Sigmoid colon (tissue), 4 donors: ENCODE results near the gene LCN1.

Experiments used
- POLR2A ChIP-seq, 2 donors: fragments of 450-650 bp; IDR thresholded peaks; one replicate each; pipeline ENCODE4 v1.6.1; 2016; ENCODE audit warnings: antibody characterized with exemption in 2 of 2, mild to moderate bottlenecking in 2 of 2, moderate library complexity in 2 of 2
- POLR2AphosphoS5 ChIP-seq, 4 donors: sonication (generic); formaldehyde crosslinking; IDR thresholded peaks; one replicate each; pipeline ENCODE4 v1.6.1; 2017; ENCODE audit warnings: antibody characterized with exemption in 4 of 4
- TF ChIP-seq, protein P1 (sequence below), 4 experiments: fragments of 450-650 bp in 3 of 4; fragments of 200-600 bp in 1 of 4; IDR thresholded peaks; one replicate each; pipeline ENCODE4 v1.5.1; 2016 to 2019; ENCODE audit warnings: antibody characterized with exemption in 4 of 4, mild to moderate bottlenecking in 3 of 4, moderate library complexity in 2 of 4

DNA sequence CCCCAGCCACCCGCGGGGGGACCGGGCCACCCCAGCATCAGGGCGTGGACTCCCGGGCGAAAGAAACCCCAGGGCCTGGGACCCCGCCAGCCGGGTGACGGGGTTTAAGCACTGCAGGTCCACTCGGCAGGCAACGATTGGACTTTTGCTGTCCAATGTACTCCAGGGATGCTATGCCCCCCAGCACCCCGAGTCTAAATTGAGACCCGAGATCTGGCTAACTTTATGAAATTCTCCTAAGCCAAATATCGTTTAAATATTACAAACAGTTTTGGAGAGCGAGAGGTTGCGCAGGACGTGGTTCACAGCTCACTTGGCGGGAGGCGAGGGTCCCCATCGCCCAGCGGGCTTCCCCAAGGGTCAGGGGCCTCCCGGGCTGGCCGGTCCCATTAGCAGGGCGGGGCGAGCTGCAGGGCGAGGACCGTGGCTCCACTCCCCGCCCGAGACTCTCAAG lies 21.1 kb upstream of the LCN1 start:
- TF ChIP-seq POLR2A (IDR thresholded peaks at IDR 0.05) (no peak), POLR2AphosphoS5 (IDR thresholded peaks at IDR 0.05) (no peak)
- TF ChIP-seq, protein P1, sequence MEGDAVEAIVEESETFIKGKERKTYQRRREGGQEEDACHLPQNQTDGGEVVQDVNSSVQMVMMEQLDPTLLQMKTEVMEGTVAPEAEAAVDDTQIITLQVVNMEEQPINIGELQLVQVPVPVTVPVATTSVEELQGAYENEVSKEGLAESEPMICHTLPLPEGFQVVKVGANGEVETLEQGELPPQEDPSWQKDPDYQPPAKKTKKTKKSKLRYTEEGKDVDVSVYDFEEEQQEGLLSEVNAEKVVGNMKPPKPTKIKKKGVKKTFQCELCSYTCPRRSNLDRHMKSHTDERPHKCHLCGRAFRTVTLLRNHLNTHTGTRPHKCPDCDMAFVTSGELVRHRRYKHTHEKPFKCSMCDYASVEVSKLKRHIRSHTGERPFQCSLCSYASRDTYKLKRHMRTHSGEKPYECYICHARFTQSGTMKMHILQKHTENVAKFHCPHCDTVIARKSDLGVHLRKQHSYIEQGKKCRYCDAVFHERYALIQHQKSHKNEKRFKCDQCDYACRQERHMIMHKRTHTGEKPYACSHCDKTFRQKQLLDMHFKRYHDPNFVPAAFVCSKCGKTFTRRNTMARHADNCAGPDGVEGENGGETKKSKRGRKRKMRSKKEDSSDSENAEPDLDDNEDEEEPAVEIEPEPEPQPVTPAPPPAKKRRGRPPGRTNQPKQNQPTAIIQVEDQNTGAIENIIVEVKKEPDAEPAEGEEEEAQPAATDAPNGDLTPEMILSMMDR (IDR thresholded peaks at IDR 0.05) = no peak
